ENCODE data around the gene NRG3.

The NRG3 gene

DNA sequence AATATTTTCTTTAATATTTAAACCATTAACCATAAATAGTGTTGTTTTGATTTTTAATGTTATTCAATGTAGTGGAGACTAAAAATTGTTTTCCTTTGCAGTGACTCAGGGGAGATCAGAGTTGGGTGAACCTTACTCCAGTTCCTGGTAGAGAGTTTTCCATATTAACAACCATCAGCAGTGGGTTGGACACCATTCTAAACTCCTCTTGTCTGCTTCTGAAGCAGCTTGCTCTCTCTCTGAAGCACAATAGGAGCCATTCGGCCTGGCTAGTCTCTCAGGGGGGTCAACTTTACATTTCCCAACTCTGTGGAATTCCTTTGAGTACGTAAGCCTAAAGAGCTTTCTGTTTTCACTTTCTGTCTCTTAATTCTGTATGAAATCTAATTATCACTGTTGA is 9.4 kb upstream of the NRG3 start (continued):
- TF ChIP-seq, protein P1, sequence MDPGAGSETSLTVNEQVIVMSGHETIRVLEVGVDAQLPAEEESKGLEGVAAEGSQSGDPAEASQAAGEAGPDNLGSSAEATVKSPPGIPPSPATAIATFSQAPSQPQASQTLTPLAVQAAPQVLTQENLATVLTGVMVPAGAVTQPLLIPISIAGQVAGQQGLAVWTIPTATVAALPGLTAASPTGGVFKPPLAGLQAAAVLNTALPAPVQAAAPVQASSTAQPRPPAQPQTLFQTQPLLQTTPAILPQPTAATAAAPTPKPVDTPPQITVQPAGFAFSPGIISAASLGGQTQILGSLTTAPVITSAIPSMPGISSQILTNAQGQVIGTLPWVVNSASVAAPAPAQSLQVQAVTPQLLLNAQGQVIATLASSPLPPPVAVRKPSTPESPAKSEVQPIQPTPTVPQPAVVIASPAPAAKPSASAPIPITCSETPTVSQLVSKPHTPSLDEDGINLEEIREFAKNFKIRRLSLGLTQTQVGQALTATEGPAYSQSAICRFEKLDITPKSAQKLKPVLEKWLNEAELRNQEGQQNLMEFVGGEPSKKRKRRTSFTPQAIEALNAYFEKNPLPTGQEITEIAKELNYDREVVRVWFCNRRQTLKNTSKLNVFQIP (CRISPR knock-in tag; IDR thresholded peaks at IDR 0.05; ENCODE audit: borderline replicate concordance, low read depth): no peak
- TF ChIP-seq ESRRG (CRISPR knock-in tag; IDR thresholded peaks at IDR 0.05): no peak
- TF ChIP-seq CSDC2 (CRISPR knock-in tag; IDR thresholded peaks at IDR 0.05): no peak
- TF ChIP-seq BACH2 (CRISPR knock-in tag; IDR thresholded peaks at IDR 0.05; ENCODE audit: borderline replicate concordance): no peak
- no peak for TF ChIP-seq SNAI2 (CRISPR knock-in tag; IDR thresholded peaks at IDR 0.05)
- no peak for TF ChIP-seq ZNF8 (CRISPR knock-in tag; IDR thresholded peaks at IDR 0.05)
- TF ChIP-seq, protein P2, sequence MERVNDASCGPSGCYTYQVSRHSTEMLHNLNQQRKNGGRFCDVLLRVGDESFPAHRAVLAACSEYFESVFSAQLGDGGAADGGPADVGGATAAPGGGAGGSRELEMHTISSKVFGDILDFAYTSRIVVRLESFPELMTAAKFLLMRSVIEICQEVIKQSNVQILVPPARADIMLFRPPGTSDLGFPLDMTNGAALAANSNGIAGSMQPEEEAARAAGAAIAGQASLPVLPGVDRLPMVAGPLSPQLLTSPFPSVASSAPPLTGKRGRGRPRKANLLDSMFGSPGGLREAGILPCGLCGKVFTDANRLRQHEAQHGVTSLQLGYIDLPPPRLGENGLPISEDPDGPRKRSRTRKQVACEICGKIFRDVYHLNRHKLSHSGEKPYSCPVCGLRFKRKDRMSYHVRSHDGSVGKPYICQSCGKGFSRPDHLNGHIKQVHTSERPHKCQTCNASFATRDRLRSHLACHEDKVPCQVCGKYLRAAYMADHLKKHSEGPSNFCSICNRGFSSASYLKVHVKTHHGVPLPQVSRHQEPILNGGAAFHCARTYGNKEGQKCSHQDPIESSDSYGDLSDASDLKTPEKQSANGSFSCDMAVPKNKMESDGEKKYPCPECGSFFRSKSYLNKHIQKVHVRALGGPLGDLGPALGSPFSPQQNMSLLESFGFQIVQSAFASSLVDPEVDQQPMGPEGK (CRISPR knock-in tag; IDR thresholded peaks at IDR 0.05; ENCODE audit: borderline replicate concordance): no peak

DNA sequence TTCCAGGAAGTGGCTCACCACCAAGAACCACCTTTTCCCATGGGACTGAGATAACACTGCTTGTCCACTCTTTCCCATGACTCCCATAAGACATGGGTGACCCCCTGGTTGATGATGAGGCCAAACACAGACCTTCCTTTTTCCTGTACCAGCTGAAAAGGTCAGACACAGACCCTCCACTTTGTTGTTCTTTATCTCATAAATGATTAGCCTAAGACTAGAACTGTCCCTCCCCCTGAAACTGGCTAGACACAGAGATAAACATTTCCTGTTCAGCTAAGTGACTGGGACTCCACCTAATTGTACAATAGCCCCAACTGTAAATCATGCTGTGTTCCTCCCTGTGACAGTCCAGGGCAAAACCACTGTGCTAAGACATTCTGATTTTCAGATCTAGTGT is 8.2 kb upstream of the NRG3 start:
- no peak for TF ChIP-seq BACH2 (CRISPR knock-in tag; IDR thresholded peaks at IDR 0.05; ENCODE audit: borderline replicate concordance)
- TF ChIP-seq CSDC2 (CRISPR knock-in tag; IDR thresholded peaks at IDR 0.05): no peak
- no peak for TF ChIP-seq ZNF70 (CRISPR knock-in tag; IDR thresholded peaks at IDR 0.05)
- TF ChIP-seq TCF4 (CRISPR knock-in tag; IDR thresholded peaks at IDR 0.05; ENCODE audit: borderline replicate concordance): no peak
- no peak for TF ChIP-seq OSR1 (CRISPR knock-in tag; IDR thresholded peaks at IDR 0.05)
- TF ChIP-seq GLIS3 (CRISPR knock-in tag; IDR thresholded peaks at IDR 0.05): no peak
- TF ChIP-seq PPARA (CRISPR knock-in tag; IDR thresholded peaks at IDR 0.05; ENCODE audit: borderline replicate concordance): no peak
- no peak for TF ChIP-seq TOX (CRISPR knock-in tag; IDR thresholded peaks at IDR 0.05; ENCODE audit: borderline replicate concordance)
- TF ChIP-seq ZNF565 (CRISPR knock-in tag; conservative IDR thresholded peaks at IDR 0.05; ENCODE audit: low read depth): no peak
- no peak for TF ChIP-seq ISL1 (CRISPR knock-in tag; IDR thresholded peaks at IDR 0.05)
- no peak for TF ChIP-seq ZC3H10 (CRISPR knock-in tag; IDR thresholded peaks at IDR 0.05)
- no peak for TF ChIP-seq ZNF8 (CRISPR knock-in tag; IDR thresholded peaks at IDR 0.05)
- TF ChIP-seq ZFP3 (CRISPR knock-in tag; IDR thresholded peaks at IDR 0.05): no peak
- TF ChIP-seq, protein P3, sequence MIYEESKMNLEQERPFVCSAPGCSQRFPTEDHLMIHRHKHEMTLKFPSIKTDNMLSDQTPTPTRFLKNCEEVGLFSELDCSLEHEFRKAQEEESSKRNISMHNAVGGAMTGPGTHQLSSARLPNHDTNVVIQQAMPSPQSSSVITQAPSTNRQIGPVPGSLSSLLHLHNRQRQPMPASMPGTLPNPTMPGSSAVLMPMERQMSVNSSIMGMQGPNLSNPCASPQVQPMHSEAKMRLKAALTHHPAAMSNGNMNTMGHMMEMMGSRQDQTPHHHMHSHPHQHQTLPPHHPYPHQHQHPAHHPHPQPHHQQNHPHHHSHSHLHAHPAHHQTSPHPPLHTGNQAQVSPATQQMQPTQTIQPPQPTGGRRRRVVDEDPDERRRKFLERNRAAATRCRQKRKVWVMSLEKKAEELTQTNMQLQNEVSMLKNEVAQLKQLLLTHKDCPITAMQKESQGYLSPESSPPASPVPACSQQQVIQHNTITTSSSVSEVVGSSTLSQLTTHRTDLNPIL (CRISPR knock-in tag; IDR thresholded peaks at IDR 0.05; ENCODE audit: low read depth): no peak
- TF ChIP-seq RARB (CRISPR knock-in tag; IDR thresholded peaks at IDR 0.05): no peak
- TF ChIP-seq, protein P1 (CRISPR knock-in tag; IDR thresholded peaks at IDR 0.05; ENCODE audit: borderline replicate concordance, low read depth): no peak
- no peak for ATAC-seq

DNA sequence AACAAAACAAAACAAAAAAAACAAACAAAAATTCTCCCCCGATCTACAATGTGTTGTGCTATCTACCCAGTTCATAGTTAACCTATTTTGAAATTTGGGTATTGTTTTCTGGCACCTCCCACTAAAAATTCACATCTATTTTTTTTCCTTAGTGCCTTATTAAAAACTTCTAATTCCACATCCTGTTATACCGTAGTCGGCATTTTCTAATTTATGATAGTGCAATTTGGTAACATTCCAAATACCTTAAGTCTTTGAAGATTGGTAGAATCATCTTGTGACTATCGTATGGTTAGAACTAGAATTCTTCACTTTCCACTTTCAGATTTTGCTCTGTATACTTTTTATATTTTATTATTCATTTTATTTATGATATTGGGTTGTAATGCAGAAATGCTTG is 4.5 kb upstream of the NRG3 start:
- TF ChIP-seq, protein P4, sequence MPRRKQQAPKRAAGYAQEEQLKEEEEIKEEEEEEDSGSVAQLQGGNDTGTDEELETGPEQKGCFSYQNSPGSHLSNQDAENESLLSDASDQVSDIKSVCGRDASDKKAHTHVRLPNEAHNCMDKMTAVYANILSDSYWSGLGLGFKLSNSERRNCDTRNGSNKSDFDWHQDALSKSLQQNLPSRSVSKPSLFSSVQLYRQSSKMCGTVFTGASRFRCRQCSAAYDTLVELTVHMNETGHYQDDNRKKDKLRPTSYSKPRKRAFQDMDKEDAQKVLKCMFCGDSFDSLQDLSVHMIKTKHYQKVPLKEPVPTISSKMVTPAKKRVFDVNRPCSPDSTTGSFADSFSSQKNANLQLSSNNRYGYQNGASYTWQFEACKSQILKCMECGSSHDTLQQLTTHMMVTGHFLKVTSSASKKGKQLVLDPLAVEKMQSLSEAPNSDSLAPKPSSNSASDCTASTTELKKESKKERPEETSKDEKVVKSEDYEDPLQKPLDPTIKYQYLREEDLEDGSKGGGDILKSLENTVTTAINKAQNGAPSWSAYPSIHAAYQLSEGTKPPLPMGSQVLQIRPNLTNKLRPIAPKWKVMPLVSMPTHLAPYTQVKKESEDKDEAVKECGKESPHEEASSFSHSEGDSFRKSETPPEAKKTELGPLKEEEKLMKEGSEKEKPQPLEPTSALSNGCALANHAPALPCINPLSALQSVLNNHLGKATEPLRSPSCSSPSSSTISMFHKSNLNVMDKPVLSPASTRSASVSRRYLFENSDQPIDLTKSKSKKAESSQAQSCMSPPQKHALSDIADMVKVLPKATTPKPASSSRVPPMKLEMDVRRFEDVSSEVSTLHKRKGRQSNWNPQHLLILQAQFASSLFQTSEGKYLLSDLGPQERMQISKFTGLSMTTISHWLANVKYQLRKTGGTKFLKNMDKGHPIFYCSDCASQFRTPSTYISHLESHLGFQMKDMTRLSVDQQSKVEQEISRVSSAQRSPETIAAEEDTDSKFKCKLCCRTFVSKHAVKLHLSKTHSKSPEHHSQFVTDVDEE (CRISPR knock-in tag; IDR thresholded peaks at IDR 0.05): no peak
- TF ChIP-seq GLIS3 (CRISPR knock-in tag; IDR thresholded peaks at IDR 0.05) (no peak), CSDC2 (CRISPR knock-in tag; IDR thresholded peaks at IDR 0.05) (no peak), RARB (CRISPR knock-in tag; IDR thresholded peaks at IDR 0.05) (no peak), BACH2 (CRISPR knock-in tag; IDR thresholded peaks at IDR 0.05; ENCODE audit: borderline replicate concordance) (no peak)
- no peak for ATAC-seq
